Peyer's patch (tissue), 4 donors: ENCODE measurements around the gene BRIP1.

Experiments used
- CTCF ChIP-seq, 6 experiments: fragments of 450-650 bp in 4 of 6; fragments of 200-600 bp in 2 of 6; sonication (generic) in 1 of 6; IDR thresholded peaks; one replicate each; pipeline ENCODE4 v1.5.1; 2017 to 2019; ENCODE audit warnings: antibody characterized with exemption in 6 of 6, mild to moderate bottlenecking in 3 of 6, moderate library complexity in 1 of 6
- POLR2A ChIP-seq, 2 donors: fragments of 450-650 bp; IDR thresholded peaks; one replicate each; pipeline ENCODE4 v1.5.1; 2017; ENCODE audit warnings: antibody characterized with exemption in 2 of 2, mild to moderate bottlenecking in 2 of 2, moderate library complexity in 2 of 2

- TF ChIP-seq CTCF (IDR thresholded peaks at IDR 0.05) (no peak), POLR2A (IDR thresholded peaks at IDR 0.05) (no peak)
Observed at GRCh38 chr17:61794792-61795191, 68.5 kb downstream of the BRIP1 start.
